Stimulated activated naive CD4-positive, alpha-beta T cell (primary cell): Measurements from ENCODE around the gene COL4A2.

Experiments used
- DNase-seq, 6 experiments: peaks; one replicate each; lab custom pipeline; 2025; lab: John Stamatoyannopoulos, UW

Gene COL4A2

GRCh38 chr13:110455444-110455843 is 148.4 kb downstream of the COL4A2 start:
- DNase-seq: no peak

- DNase-seq: peak; percentile 14 to 49 (median 35)
Observed at GRCh38 chr13:110455941-110456340, 148.9 kb downstream of the COL4A2 start.

GRCh38 chr13:110456550-110456949 is 149.5 kb downstream of the COL4A2 start:
- DNase-seq: no peak

GRCh38 chr13:110457361-110457760 is 150.3 kb downstream of the COL4A2 start:
- DNase-seq: no peak

- no peak for DNase-seq
Observed at GRCh38 chr13:110458017-110458416, 150.9 kb downstream of the COL4A2 start.

GRCh38 chr13:110458594-110459365 is 151.7 kb downstream of the COL4A2 start:
- DNase-seq: no peak

GRCh38 chr13:110462091-110462490 is 155.0 kb downstream of the COL4A2 start:
- no peak for DNase-seq

GRCh38 chr13:110463156-110463555 is 156.1 kb downstream of the COL4A2 start:
- no peak for DNase-seq

GRCh38 chr13:110463871-110464510 is 156.9 kb downstream of the COL4A2 start:
- DNase-seq: no peak

- no peak for DNase-seq
Observed at GRCh38 chr13:110464556-110465333, 157.7 kb downstream of the COL4A2 start.

GRCh38 chr13:110465696-110466095 is 158.6 kb downstream of the COL4A2 start:
- DNase-seq: no peak

- DNase-seq: no peak
Observed at GRCh38 chr13:110466266-110466915, 159.3 kb downstream of the COL4A2 start.

- DNase-seq: no peak
Observed at GRCh38 chr13:110467516-110468110, 160.5 kb downstream of the COL4A2 start.

GRCh38 chr13:110468986-110469495 is 162.0 kb downstream of the COL4A2 start:
- DNase-seq: no peak

GRCh38 chr13:110469597-110469996 is 162.5 kb downstream of the COL4A2 start:
- DNase-seq: no peak

- no peak for DNase-seq
Observed at GRCh38 chr13:110470272-110471009, 163.4 kb downstream of the COL4A2 start.

- DNase-seq: no peak
Observed at GRCh38 chr13:110471156-110471832, 164.2 kb downstream of the COL4A2 start.

GRCh38 chr13:110471833-110472162 is 164.7 kb downstream of the COL4A2 start:
- no peak for DNase-seq

GRCh38 chr13:110472904-110473563 is 165.9 kb downstream of the COL4A2 start:
- DNase-seq: no peak

- DNase-seq: no peak
Observed at GRCh38 chr13:110474713-110475112, 167.6 kb downstream of the COL4A2 start.
